Osteoblast (primary cell): ENCODE measurements around the gene NOL3. TPM values are rescaled to one million over a fixed set of nuclear protein-coding genes. Genes with fewer than 3 reads are reported as not detected.

Source experiments
- DNase-seq: peaks from one replicate; pipeline ENCODE4 v3.0.0; 2011; ENCODE audit warnings: low spot score, mixed read lengths; ENCODE audit not compliant: insufficient read length; ENCODE audit errors: missing footprints
- H2AFZ ChIP-seq: 2 replicates; pipeline ENCODE4 v1.6.0; 2011; ENCODE audit warnings: mild to moderate bottlenecking, low read length
- H3K27ac ChIP-seq: 2 replicates; pipeline ENCODE4 v1.5.1; 2011; ENCODE audit warnings: mild to moderate bottlenecking, low read depth, low read length, moderate library complexity
- H3K27me3 ChIP-seq: 2 replicates; pipeline ENCODE4 v1.6.0; 2012; ENCODE audit warnings: mild to moderate bottlenecking, control low read depth, inconsistent platforms, low read length, moderate library complexity; ENCODE audit not compliant: insufficient read depth
- H3K36me3 ChIP-seq: 2 replicates; pipeline ENCODE4 v1.5.1; 2011; ENCODE audit warnings: mild to moderate bottlenecking, low read length, control low read depth, moderate library complexity; ENCODE audit not compliant: insufficient read depth
- H3K4me1 ChIP-seq: 2 replicates; pipeline ENCODE4 v1.5.1; 2011; ENCODE audit warnings: mild to moderate bottlenecking, low read length, control low read depth, moderate library complexity; ENCODE audit not compliant: insufficient read depth
- H3K4me2 ChIP-seq: 2 replicates; pipeline ENCODE4 v1.6.0; 2011; ENCODE audit warnings: mild to moderate bottlenecking, low read length; ENCODE audit not compliant: insufficient read depth
- H3K4me3 ChIP-seq: fragments of 200-600 bp; sonication (generic); 3 replicates; pipeline ENCODE4 v1.5.1; 2012; ENCODE audit warnings: mild to moderate bottlenecking, low read length, inconsistent platforms; ENCODE audit not compliant: insufficient read depth
- H3K79me2 ChIP-seq: 2 replicates; pipeline ENCODE4 v1.6.0; 2012; ENCODE audit warnings: mild to moderate bottlenecking, low read length, control low read depth, inconsistent platforms; ENCODE audit not compliant: insufficient read depth
- H3K9me3 ChIP-seq: 2 replicates; pipeline ENCODE4 v1.5.1; 2011; ENCODE audit warnings: low read depth, low read length, control low read depth
- H4K20me1 ChIP-seq: 2 replicates; pipeline ENCODE4 v1.6.0; 2012; ENCODE audit warnings: mild to moderate bottlenecking, low read length, control low read depth; ENCODE audit not compliant: insufficient read depth
- total RNA-seq: library from RNA; depleted of rRNA; stranded (reverse); fragments of >200 nt; gene quantifications from 2 replicates; pipeline ENCODE4 v1.2.3, GENCODE V29; 2012
- TF ChIP-seq, protein P1 (sequence below): IDR thresholded peaks from 2 replicates; pipeline ENCODE4 v1.5.1; 2011; ENCODE audit warnings: mild to moderate bottlenecking, low read depth, low read length, moderate library complexity; ENCODE audit errors: extremely low read depth

The NOL3 gene
- total RNA-seq, 1 donor, result 10.9 TPM

DNA sequence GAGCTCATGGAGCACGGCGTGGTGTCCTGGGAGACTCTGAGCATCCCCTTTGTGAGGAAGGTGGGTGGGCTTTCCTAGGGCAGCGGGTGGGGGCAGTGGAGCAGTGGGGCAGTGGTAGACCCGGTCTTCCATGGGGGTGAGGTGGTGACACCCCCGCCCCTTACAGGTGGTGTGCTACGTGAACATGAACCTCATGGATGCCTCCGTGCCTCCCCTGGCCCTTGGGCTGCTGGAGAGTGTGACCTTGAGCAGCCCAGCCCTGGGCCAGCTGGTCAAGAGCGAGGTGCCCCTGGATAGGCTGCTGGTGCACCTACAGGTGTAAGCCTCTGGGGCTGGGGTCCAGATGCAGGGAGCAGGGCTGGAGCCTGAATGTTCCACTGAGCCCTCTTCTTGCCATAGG lies 30.2 kb downstream of the NOL3 start:
- Histone ChIP-seq H2AFZ (no peak overlapping the region), H3K9me3 (no peaks in the 10 kb centered on the region), H3K4me3 (no peak overlapping the region), H3K79me2 (peaks cover 7% of the 10 kb centered on the region), H3K4me2 (no peak overlapping the region), H4K20me1 (peaks cover 19% of the 10 kb centered on the region), H3K36me3 (peaks cover 32% of the 10 kb centered on the region), H3K27me3 (no peaks in the 10 kb centered on the region), H3K4me1 (no peaks in the 10 kb centered on the region), H3K27ac (no peak overlapping the region)
- TF ChIP-seq, protein P1, sequence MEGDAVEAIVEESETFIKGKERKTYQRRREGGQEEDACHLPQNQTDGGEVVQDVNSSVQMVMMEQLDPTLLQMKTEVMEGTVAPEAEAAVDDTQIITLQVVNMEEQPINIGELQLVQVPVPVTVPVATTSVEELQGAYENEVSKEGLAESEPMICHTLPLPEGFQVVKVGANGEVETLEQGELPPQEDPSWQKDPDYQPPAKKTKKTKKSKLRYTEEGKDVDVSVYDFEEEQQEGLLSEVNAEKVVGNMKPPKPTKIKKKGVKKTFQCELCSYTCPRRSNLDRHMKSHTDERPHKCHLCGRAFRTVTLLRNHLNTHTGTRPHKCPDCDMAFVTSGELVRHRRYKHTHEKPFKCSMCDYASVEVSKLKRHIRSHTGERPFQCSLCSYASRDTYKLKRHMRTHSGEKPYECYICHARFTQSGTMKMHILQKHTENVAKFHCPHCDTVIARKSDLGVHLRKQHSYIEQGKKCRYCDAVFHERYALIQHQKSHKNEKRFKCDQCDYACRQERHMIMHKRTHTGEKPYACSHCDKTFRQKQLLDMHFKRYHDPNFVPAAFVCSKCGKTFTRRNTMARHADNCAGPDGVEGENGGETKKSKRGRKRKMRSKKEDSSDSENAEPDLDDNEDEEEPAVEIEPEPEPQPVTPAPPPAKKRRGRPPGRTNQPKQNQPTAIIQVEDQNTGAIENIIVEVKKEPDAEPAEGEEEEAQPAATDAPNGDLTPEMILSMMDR, result no peak
- DNase-seq, result peak; percentile 86

DNA sequence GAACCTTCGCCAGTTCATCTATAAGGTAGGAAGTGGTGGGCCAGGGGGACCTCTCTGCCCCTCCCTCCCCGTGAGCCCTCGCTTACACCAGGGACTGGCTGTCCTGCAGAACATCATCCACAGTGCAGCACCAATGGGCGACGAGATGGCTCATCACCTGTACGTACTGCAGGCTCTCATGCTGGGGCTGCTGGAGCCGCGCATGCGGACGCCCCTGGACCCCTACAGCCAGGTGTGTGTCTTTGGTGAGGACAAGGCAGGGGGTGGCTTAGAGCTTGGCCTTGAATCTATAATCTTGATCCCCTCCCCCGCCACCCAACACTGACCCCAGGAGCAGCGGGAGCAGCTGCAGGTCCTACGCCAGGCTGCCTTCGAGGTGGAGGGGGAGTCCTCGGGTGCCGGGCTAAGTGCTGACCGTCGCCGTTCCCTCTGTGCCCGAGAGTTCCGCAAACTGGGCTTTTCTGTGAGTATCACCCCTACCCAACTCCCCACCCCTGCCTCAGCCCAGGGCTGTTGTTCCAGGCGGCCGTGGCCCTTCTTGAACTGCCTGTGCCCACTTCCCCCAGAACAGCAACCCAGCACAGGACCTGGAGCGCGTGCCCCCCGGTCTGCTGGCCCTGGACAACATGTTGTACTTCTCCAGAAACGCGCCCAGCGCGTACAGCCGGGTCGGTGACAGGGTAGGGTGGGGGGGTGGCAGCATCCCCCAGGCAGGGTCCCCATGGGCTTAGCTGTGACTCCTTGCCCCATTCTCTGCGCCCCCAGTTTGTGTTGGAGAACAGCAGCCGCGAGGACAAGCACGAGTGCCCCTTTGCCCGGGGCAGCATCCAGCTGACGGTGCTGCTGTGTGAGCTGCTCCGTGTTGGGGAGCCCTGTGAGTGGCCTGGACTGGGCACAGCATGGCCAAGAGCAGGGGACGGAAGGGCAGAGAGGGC lies 31.3 kb downstream of the NOL3 start:
- Histone ChIP-seq H3K27me3 (no peaks in the 10 kb centered on the region), H4K20me1 (peaks cover 15% of the 10 kb centered on the region), H3K4me3 (no peak overlapping the region), H3K4me2 (no peak overlapping the region), H3K27ac (no peak overlapping the region), H2AFZ (no peak overlapping the region), H3K36me3 (peaks cover 21% of the 10 kb centered on the region), H3K4me1 (no peaks in the 10 kb centered on the region), H3K9me3 (no peaks in the 10 kb centered on the region), H3K79me2 (peaks cover 2% of the 10 kb centered on the region)
- DNase-seq, result peak; percentile 90
- TF ChIP-seq, protein P1, result no peak

DNA sequence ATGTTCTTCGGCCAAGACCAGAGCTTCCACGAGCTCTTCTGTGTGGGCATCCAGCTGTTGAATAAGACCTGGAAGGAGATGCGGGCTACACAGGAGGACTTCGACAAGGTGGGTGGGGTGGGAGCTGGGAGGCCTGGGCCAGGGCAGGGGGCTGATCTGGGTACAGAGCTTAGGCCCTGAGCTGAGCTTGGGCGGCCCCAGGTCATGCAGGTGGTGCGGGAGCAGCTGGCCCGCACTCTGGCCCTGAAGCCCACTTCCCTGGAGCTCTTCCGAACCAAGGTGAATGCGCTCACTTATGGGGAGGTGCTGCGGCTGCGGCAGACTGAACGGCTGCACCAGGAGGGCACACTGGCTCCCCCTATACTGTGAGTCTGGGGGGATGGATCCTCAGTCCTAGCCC lies 32.1 kb downstream of the NOL3 start:
- Histone ChIP-seq H3K36me3 (peaks cover 13% of the 10 kb centered on the region), H2AFZ (no peak overlapping the region), H3K4me2 (no peak overlapping the region), H3K27ac (no peak overlapping the region), H3K27me3 (no peaks in the 10 kb centered on the region), H3K4me1 (no peaks in the 10 kb centered on the region), H3K9me3 (no peaks in the 10 kb centered on the region), H4K20me1 (peaks cover 8% of the 10 kb centered on the region), H3K79me2 (no peaks in the 10 kb centered on the region), H3K4me3 (no peak overlapping the region)
- peak; percentile 86 for DNase-seq
- TF ChIP-seq, protein P1, result no peak

DNA sequence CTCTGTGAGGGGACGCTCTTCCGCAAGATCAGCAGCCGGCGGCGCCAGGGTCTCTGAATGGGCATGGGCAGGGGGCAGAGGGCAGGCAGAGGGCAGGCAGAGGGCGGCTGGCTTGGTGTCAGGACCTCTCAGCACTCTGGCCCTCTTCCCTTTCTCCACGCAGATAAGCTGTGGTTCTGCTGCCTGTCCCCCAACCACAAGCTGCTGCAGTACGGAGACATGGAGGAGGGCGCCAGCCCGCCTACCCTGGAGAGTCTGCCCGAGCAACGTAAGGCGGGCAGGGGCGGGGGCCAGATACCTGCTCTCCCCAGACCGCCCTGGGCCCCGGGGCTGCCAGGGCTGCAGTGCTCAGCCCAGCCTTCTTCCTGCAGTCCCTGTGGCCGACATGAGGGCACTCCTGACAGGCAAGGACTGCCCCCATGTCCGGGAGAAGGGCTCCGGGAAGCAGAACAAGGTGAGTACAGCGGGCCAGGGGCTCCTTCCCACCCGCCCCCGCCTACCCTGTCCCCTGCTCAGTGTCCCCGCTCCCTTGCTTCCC lies 32.7 kb downstream of the NOL3 start:
- Histone ChIP-seq H4K20me1 (peaks cover 8% of the 10 kb centered on the region), H3K4me2 (no peak overlapping the region), H3K4me3 (no peak overlapping the region), H2AFZ (no peak overlapping the region), H3K4me1 (no peaks in the 10 kb centered on the region), H3K27ac (no peak overlapping the region), H3K79me2 (no peaks in the 10 kb centered on the region), H3K36me3 (peaks cover 7% of the 10 kb centered on the region), H3K9me3 (no peaks in the 10 kb centered on the region), H3K27me3 (no peaks in the 10 kb centered on the region)
- TF ChIP-seq, protein P1, result no peak
- DNase-seq, result peak; percentile 83
